H1 (cell line): ENCODE measurements around the gene ADCY5. TPM values are rescaled to one million over a fixed set of nuclear protein-coding genes. Genes with fewer than 3 reads are reported as not detected.

Source experiments
- CEBPB ChIP-seq: IDR thresholded peaks from 2 replicates; pipeline ENCODE4 v1.6.1; 2012; ENCODE audit warnings: low read depth, low read length
- polyA plus RNA-seq, 7 experiments: library from polyadenylated mRNA; depleted of rRNA in 3 of 7; stranded (reverse) in 5 of 7; unstranded in 2 of 7; fragments of >200 nt in 5 of 7; fragments of 200-250 nt in 2 of 7; gene quantifications; 1 replicate in 5 of 7; 2 replicates in 1 of 7; 4 replicates in 1 of 7; pipeline versions ENCODE4 v1.2.1 to v1.2.3, GENCODE V29; 2011 to 2013; ENCODE audit warnings: missing spikeins in 2 of 7, mixed read lengths in 2 of 7
- total RNA-seq: library from RNA; stranded (reverse); fragmentation: NEBNext Ultra II Directional; extraction: Animal tissue kit (Norgen Biotek cat#: 25700); gene quantifications from 2 replicates; pipeline ENCODE4 v1.2.1, GENCODE V29; 2021
- TF ChIP-seq, protein P1 (sequence below): IDR thresholded peaks from 2 replicates; pipeline ENCODE4 v1.6.1; 2012; ENCODE audit warnings: inconsistent platforms

ADCY5 gene
- total and polyA plus RNA-seq, 2 of the 8 experiments (the other 6 are each of a cell fraction or from before 2014, with no cell fraction given) = 18.9 to 40.8 TPM

DNA sequence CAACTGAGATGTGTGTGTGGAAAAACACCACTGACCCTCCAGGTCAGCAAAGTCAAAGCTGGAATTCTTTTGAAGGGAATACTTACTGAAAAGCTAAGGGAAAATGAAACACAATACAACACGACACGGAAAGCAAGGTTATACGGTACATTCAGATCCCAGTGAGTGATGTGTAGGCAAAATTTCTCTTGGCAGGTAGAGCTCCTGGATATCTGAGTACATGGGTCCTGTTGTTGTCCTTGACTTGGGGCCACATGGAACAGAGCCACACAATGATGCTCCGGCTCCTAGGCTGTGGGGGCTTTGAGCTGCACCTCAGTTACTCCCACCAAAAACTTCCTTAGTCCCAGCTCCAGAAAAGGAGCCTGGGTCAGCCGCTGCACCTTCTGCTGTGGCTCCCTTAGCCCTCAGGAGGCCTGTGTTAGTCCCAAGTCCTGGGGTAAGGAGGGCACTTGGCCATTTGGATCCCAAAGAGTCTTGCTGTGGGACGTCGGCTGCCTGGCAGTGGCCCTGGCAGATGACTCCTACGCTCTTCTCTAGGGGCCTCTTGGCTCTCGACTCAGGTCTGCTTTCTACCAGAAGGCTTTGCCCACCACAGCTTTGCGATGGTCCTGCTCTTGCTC is 95.6 kb downstream of the ADCY5 start (continued):
- TF ChIP-seq, protein P1, sequence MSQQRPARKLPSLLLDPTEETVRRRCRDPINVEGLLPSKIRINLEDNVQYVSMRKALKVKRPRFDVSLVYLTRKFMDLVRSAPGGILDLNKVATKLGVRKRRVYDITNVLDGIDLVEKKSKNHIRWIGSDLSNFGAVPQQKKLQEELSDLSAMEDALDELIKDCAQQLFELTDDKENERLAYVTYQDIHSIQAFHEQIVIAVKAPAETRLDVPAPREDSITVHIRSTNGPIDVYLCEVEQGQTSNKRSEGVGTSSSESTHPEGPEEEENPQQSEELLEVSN = no peak
- no peak for TF ChIP-seq CEBPB
- TF ChIP-seq, all 59 proteins: peak for 0
